SKM-1 treated with dmso at 0.1 percent for 144 hours (cell line): ENCODE data around the gene TCF23.
"Not testable (repeated sequence)": the region's sequence is repeated elsewhere in the genome, so short reads cannot be mapped to it uniquely, and the experiment has no call there.

ENCODE experiments used
- DNase-seq: peaks from one replicate; lab custom pipeline; 2025; ENCODE audit not compliant: unreplicated experiment; lab: John Stamatoyannopoulos, UW

Gene TCF23

DNA sequence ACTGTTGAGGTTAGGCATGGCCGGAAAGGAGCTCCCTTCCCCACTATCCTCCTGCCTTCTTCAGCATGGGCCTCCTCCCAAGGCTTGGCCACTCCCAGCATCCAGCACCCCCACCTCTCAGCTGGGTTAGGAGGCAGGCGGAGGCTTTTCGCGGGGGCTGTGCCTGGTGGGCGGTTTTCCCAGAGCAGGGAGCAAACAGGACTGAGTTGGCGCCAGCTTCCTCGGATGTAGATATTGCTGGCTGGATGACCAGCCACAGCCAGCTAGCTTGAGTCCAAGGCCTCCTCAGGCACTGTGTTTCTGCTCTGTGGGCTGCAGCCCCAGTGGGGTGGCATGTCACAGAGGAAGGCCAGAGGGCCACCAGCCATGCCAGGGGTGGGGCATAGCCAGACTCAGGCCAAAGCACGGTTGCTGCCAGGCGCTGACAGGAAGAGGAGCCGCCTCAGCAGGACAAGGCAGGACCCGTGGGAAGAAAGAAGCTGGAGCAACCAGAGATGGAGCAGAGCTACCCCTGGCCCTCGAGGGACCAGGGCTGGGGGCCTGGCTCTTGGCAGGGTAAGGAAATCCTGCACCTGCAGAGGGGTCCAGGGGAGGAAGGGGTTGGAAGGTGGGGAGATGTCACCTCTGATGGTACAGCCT lies at the start of gene TCF23:
TSS of gene TCF23 (plus strand) at position 204 of the 639 bp plus-strand sequence. CDS start at position 334, 130 bp downstream.
- DNase-seq, result no peak

DNA sequence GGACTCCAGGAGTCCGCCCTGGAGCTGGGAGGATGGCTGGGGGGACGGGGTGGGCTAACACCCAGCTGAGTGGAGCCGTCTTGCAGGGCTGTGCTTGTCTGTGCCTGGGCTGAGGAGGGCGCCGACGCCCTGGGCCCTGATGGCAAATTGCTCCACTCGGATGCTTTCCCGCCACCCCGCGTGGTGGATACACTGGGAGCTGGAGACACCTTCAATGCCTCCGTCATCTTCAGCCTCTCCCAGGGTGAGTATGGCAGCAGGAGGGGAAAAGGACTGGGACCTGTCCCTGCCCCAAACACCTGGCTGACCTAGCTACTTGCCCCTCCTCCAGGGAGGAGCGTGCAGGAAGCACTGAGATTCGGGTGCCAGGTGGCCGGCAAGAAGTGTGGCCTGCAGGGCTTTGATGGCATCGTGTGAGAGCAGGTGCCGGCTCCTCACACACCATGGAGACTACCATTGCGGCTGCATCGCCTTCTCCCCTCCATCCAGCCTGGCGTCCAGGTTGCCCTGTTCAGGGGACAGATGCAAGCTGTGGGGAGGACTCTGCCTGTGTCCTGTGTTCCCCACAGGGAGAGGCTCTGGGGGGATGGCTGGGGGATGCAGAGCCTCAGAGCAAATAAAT lies 49.4 kb upstream of the TCF23 start:
- DNase-seq, result no peak

DNA sequence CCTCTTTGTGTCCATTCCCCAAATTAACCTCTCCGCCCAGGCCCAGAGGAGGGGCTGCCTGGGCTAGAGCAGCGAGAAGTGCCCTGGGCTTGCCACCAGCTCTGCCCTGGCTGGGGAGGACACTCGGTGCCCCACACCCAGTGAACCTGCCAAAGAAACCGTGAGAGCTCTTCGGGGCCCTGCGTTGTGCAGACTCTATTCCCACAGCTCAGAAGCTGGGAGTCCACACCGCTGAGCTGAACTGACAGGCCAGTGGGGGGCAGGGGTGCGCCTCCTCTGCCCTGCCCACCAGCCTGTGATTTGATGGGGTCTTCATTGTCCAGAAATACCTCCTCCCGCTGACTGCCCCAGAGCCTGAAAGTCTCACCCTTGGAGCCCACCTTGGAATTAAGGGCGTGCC lies 48.8 kb upstream of the TCF23 start:
- DNase-seq, result no peak

DNA sequence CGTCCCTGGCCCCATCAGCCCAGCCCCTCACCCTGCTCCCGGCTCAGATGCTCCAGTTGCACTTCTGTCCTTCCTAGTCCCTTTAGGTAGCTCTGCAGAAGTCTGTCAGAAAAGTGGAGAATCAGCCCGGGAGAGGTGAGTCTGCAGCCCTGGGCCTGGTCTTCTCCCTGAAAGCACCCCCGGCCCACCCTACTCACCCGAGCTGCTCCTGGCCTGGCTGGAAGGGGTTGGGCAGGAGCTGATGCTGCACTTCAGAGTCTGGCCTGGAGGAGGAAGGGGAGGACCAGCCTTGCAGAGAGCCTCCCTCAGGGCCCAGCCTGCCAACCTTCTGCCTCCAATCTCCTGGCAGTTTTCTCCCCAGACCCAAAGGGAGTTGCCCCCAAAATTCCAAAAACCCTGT lies 46.5 kb upstream of the TCF23 start:
- no peak for DNase-seq

DNA sequence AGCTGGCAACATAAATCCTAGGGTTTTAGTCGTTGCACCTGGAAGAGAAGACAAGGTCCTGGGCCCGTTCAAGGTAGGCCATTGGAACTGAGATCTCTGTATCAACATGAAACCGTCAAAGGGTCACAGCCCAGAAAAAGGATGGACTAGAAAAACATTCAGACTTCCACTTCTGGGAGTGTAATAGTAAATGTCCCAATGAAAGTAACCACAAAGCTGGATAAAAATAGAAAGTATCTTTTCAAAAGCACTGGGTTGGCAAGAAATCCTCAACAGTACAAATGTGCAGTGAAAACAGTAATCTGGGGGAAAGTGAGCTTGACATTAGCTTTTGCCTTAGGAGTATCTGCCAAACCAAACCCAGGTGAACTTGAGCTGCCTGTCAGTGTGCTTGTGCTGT lies 42.8 kb upstream of the TCF23 start:
- DNase-seq, result no peak

DNA sequence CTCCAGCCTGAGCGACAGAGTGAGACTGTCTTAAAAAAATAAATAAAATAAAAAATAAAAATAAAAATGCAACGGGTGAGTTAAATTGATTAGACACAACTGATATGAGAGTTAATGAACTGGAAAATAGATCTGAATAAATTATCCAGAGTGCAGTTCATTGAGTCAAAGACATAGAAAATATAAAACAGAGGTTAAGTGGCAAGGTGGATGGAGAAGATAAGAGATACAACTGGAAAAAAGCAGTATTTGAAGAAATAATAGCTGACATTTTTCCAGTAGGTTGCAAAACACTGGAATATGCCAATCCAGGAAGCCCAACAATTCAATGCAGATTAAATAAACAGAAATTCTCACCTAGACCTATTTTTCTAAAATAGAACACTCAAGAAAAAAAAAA lies 40.6 kb upstream of the TCF23 start:
- DNase-seq, result no peak

DNA sequence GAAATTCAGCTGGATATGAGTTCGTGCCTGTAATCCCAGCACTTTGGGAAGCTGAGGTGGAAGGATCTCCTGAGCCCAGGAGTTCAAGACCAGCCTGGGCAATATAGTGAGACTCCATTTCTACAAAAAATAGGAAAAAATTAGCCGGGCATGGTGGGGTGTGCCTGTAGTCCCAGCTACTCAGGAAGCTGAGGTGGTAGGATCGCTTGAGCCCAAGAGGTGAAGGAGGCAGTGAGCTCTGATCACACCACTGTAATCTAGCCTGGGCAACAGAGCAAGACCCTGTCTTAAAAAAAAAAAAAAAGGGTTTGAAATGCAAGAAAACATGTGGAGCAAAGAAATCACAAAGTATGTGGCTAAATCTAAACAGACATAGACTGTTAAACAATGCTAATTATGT lies 39.7 kb upstream of the TCF23 start:
- no peak for DNase-seq

DNA sequence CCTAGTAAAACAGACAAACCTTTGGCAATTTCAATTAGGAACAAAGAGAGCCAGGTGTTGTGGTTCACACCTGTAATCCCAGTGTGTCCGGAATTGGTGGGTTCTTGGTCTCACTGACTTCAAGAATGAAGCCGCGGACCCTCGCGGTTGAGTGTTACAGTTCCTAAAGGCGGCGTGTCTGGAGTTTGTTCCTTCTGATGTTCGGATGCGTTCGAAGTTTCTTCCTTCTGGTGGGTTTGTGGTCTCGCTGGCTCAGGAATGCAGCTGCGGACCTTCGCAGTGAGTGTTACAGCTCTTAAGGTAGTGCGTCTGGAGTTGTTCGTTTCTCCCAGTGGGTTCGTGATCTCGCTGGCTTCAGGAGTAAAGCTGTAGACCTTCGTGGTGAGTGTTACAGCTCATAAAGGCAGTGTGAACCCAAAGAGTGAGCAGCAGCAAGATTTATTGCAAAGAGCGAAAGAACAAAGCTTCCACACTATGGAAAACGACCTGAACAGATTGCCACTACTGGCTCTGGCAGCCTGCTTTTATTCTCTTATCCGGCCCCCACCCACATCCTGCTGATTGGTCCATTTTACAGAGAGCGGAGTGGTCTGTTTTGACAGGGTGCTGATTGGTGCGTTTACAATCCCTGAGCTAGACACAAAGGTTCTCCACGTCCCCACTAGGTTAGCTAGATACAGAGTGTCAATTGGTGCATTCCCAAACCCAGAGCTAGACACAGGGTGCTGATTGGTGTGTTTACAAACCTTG lies 38.0 kb upstream of the TCF23 start:
- DNase-seq, result not testable (repeated sequence)

DNA sequence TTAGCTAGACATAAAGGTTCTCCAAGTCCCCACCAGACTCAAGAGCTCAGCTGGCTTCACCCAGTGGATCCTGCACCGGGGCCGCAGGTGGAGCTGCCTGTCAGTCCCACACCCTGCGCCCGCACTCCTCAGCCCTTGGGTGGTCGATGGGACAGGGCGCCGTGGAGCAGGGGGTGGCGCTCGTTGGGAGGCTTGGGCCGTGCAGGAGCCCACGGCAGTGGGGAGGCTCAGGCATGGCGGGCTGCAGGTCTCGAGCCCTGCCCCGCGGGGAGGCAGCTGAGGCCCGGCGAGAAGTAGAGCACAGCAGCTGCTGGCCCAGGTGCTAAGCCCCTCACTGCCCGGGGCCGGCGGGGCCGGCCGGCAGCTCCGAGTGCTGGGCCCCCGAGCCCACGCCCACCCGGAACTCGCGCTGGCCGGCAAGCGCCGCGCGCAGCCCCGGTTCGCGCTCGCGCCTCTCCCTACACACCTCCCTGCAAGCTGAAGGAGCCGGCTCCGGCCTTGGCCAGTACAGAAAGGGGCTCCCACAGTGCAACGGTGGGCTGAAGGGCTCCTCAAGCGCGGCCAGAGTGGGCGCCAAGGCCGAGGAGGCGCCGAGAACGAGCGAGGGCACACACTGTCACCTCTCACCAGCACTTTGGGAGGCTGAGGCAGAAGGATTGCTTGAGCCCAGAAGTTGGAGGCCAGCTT lies 37.3 kb upstream of the TCF23 start:
- not testable (repeated sequence) for DNase-seq

DNA sequence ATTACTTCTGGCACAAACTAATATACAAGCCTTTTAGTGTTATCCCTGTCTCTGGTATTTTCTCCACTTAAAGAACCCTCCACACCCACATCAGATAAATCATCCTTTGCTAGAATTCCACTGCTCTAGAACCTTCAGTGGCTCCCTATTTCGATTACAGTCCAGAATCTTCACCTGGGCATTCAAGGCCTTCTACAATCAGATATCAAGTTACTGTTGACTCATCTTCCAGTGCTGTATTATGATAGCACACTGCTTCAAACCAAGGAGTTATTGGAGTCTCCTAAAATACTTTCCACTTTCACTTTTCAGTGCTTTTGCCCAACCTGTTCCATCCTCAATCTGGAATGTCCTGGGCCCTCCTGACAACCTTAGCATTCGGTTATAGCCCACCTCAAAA lies 33.3 kb upstream of the TCF23 start:
- no peak for DNase-seq

DNA sequence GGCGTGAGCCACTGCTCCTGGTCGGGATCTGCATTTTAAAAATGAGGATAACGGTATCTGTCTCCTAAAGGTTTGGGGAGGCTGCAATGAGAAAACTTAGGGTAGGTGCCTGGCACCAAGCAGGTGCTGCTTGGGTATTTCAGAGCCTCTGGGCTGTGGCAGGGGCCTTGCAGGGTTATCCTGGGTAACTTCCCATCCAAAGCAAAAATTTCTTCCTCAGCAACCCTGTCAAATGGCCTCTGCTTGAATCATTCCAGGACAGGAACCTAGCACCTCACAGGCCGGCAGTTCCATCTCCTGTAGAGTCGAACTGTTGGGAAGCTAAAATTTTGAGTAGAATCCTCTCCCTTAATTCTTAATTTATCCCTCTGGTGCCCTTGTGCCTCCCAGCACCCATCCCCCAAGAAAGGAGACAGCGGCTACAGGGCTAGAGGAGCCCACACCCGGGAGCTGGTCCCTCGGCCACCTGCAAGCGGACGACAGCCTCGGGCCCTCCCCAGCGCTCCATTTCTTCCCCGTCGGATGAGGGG lies 30.7 kb upstream of the TCF23 start:
- no peak for DNase-seq

DNA sequence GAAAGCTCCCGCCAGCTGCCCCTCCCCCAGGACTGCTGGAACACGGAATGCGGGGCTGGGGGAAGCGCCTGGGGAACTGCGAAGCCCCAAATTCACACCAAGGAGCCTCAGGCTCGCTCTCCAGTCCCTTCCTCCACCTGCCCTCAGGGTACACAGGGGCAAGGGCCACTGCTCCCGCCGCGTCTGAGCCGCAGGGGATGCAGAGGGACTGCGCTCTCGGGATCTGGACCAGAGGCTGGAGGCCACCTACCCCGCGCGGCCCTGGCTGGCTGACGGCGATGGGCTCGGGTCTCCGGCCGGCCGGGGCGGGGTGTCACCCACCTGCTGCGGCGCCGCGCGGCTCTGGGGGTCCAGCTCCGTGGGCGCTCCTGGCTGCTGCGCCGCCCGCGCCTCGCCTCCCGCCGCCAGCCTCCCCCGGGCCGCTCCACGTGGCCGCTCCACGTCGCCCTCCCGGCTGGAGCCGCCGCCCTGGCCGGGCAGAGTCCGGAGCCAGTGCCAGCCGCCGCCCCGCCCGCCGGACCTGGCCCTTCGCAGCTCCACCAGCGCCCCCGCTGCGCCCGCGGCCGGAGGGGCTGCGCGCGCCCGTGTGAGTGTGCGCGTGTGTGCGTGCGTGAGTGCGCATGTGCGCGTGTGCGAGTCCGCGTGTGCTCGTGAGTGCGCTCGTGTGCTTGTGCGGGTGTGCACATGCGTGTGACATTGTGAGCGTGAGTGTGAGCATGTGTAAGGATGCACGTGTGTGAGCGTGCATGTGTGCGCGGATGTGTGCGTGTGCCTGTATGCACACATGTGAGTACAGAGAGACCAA lies 30.1 kb upstream of the TCF23 start, which contains the start of gene CGREF1:
TSS of gene CGREF1 (minus strand) at position 604 of the 805 bp plus-strand sequence. CDS start 14,762 bp downstream, outside the sequence.
- no peak for DNase-seq

DNA sequence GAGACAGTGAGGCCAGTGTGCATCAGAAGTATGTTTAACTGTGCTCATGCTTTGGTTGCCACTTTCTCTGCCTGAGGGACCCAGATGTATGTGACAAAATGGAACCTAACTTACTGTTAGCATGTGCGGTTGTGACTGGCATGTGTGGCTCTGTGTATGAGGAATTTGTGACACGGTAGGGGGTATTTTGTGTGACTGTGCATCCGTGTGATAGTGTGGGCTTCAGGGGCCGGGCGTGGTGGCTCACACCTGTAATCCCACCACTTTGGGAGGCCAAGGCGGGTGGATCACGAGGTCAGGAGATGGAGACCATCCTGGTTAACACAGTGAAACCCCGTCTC lies 29.5 kb upstream of the TCF23 start:
- not testable (repeated sequence) for DNase-seq

DNA sequence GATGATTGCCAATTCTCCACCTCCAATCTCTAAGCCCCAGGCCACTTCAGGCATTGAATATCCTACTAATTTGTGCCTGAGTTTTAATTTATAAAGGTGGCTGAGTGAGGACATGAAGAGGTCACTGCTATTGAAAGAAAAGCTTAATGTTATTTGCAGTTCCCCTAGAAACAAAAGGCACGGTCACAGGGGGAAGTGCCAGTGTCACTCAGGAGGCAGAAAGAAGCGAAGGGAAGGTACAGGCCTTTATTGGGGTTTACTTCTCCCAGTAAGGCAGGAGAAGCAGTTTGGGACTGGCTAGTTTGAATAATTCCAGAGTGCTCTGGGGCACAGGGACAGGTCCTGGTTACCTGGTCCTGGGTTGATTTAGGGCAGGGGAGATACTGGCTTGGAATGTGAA lies 26.9 kb upstream of the TCF23 start:
- no peak for DNase-seq

DNA sequence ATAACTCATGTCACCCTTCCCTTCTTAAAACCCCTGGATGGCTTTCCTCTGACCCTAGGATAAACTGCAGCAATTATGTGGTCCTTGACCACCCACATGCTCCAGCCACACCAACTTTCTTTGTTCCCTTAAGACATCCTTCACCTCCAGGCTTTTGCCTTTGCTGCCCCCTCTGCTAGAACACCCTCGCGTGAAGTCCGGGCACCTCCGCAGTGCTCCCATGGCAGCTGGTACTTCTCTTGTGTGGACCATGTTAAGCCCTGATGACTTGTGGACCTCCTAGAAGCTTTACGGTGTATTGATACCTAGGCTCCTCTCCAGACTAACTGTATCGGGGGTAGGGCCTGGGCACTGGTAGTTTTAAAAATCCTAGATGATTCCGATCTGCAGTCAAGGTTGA lies 26.0 kb upstream of the TCF23 start:
- DNase-seq, result no peak

DNA sequence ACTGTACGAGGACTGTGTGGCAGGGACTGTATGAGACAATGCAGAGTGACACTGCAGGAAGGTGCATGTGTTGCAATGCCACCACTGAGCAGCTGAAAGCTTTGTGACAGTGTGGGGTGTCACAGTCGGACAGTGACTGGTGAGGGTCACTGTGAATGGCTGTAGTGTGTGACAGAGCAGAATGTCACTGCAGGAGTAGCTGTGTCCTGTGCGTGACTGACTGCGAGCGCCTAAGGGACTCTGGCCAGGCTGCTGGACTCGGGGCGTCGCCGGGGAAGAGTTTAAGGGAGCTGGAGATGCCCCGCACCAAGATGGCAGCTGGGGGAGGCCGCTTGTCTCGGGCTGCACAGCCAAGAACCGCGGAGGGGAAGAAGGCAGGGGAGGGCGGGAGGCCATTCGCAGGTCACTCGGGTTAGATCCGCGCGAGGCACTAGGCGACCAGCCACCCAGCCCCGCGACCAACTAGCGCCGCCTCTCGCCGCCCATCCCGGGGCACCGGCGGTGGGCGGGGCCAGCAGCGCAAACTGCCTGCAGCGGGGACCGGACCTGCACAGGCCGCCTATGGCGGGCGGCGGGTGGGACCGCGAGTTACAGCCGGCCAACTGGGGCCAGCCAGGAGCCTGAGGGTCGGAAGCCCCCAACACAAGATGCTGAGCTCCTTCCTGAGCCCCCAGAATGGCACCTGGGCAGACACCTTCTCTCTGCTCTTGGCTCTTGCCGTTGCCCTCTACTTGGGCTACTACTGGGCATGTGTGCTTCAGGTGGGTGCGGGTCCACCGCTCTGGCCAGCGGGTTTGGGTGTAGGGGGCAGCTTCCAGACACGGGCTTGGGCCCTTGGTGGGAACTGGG lies 25.3 kb upstream of the TCF23 start, which contains the start of gene ABHD1:
TSS of gene ABHD1 (plus strand) at position 514 of the 849 bp plus-strand sequence. CDS start at position 648, 134 bp downstream.
- DNase-seq, result peak; percentile 53

DNA sequence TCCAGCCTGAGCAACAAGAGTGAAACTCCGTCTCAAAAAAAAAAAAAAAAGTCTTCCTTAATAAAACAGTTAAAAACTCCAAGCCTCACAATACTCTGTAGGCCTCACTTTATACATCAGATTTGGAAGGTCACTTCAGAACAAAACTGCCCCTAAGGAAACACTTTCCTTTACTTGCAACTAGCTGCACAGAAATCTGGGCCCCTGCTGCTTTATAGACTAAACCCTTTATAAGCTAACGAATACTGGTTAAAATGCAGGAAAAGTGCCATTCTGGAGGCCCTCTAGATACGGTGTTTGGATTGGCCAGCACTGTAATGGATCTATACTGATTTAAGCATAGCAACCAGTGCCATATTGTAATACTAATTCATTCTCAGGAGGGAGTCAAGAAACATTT lies 23.7 kb upstream of the TCF23 start:
- no peak for DNase-seq

DNA sequence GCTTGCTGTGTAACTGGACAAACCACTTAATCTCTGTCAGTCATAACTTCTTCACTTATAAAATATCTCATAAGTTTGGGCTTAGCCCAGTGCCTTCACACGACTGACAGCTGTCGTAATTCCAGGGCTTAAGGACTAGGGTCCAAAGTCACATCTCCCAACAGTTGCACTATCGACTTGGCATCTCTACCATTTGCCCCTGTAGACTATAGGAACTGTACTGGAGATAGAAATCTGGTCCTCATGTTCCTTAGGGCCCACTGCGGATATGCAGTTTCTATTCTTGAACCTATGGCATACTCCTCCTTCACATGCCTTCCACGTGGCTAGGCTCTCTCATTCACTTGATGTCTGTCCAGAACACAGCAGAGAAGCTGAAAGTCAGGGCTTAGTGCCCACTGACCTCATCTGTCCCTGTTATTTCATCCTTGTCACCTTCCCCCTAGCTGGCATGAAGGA lies 22.5 kb upstream of the TCF23 start:
- DNase-seq, result no peak

DNA sequence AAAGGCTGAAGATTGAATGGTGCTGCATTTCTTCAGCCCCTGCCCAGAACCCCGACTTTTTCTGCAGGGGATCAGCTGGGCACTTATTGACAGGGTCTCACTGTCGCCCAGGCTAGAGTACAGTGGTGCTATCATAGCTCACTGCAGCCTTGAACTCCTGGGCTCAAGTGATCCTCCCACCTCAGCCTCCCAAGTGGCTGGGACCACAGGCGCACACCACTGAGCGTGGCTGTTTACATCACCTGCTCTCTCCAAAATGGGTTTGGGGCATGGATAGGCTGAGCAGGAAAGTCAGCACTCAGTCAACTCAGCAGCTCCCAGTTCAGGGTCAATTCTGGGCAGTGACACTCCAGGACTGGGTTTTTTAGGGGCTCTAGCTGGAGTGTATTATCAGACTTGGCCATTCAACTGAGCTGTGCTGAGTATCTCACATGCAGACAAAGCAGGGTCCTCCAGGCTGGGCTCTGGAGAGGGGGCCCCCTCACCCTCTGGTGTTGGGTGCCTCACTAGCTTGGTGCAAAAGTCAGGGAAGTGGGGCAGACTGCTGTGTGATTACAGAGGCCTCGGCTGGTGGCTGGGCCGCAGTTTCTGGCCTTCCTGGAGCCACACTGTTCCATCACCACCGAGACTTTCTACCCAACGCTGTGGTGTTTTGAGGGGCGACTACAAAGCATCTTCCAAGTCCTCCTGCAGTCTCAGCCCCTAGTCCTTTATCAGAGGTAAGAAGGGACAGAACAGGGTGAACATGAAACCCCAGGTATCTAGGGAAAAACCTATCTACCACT lies 20.7 kb upstream of the TCF23 start:
- DNase-seq, result no peak
